Thymus (tissue), 11 donors: ENCODE measurements around the gene GMPR. TPM values are rescaled to one million over a fixed set of nuclear protein-coding genes. Genes with fewer than 3 reads are reported as not detected.
A peak's percentile ranks its signal among the peaks of the same experiment; 100 is the strongest.
"Not testable (repeated sequence)": the region's sequence is repeated elsewhere in the genome, so short reads cannot be mapped to it uniquely, and the experiment has no call there.

Source experiments
- DNase-seq, 9 donors: peaks; one replicate each; pipeline ENCODE4 v3.0.0-alpha.2; 2013; ENCODE audit warnings: low spot score in 9 of 9, low read depth in 6 of 9, missing footprints in 1 of 9
- H3K27ac ChIP-seq, 2 donors: one replicate each; pipeline ENCODE4 v1.5.1; 2013; ENCODE audit warnings: control low read depth in 1 of 2, low read depth in 1 of 2, low read length in 1 of 2, mild to moderate bottlenecking in 1 of 2, moderate library complexity in 1 of 2
- H3K27me3 ChIP-seq, 2 donors: one replicate each; pipeline ENCODE4 v1.5.1; 2013; ENCODE audit warnings: low read length in 1 of 2; ENCODE audit not compliant: control insufficient read depth in 2 of 2, insufficient read depth in 1 of 2
- H3K36me3 ChIP-seq, 2 donors: one replicate each; pipeline ENCODE4 v1.5.1; 2013; ENCODE audit warnings: low read length in 1 of 2, mild to moderate bottlenecking in 1 of 2, moderate library complexity in 1 of 2; ENCODE audit not compliant: control insufficient read depth in 2 of 2, insufficient read depth in 2 of 2
- H3K4me1 ChIP-seq, 2 donors: one replicate each; pipeline ENCODE4 v1.5.1; 2013; ENCODE audit warnings: low read length in 2 of 2; ENCODE audit not compliant: control insufficient read depth in 2 of 2, insufficient read depth in 2 of 2
- H3K4me3 ChIP-seq, 2 donors: one replicate each; pipeline ENCODE4 v1.5.1; 2013; ENCODE audit warnings: low read length in 2 of 2, control low read depth in 1 of 2, mild to moderate bottlenecking in 1 of 2
- H3K9me3 ChIP-seq, 2 donors: one replicate each; pipeline ENCODE4 v1.5.1; 2013; ENCODE audit warnings: low read length in 1 of 2, mild to moderate bottlenecking in 1 of 2; ENCODE audit not compliant: control insufficient read depth in 2 of 2, insufficient read depth in 1 of 2
- WGBS: extraction: QIAGEN DNeasy Blood & Tissue Kit; methylation state at CpG from one replicate; pipeline ENCODE4 v1.1.7; 2013; 5-methylcytosine and 5-hydroxymethylcytosine counted together
- polyA plus RNA-seq: library from polyadenylated mRNA; stranded (reverse); fragments of 200-250 nt; gene quantifications from one replicate; pipeline ENCODE4 v1.2.3, GENCODE V29; 2013
- total RNA-seq: library from RNA; stranded (reverse); fragments of 120-200 nt; gene quantifications from one replicate; pipeline ENCODE4 v1.2.4, GENCODE V29; 2013
- donor health status: healthy.

The GMPR gene
- total and polyA plus RNA-seq, 2 donors = 4.1 to 17.2 TPM

GRCh38 chr6:16262773-16263172 is 24.4 kb downstream of the GMPR start:
- 96% methylated on average over 12 of the region's 12 CpGs for WGBS
- not testable (repeated sequence) for H3K9me3 ChIP-seq, H3K4me3 ChIP-seq, H3K27me3 ChIP-seq, H3K36me3 ChIP-seq, H3K4me1 ChIP-seq, DNase-seq, H3K27ac ChIP-seq

GRCh38 chr6:16263464-16264099 is 25.2 kb downstream of the GMPR start:
- DNase-seq, H3K36me3 ChIP-seq, H3K27me3 ChIP-seq, H3K9me3 ChIP-seq, H3K4me1 ChIP-seq, H3K27ac ChIP-seq, H3K4me3 ChIP-seq: not testable (repeated sequence)
- WGBS = 95% methylated on average over 13 of the region's 13 CpGs

GRCh38 chr6:16264785-16265184 is 26.4 kb downstream of the GMPR start:
- no peaks in the 10 kb centered on the region for H3K9me3 ChIP-seq
- no peak overlapping the region for H3K27ac ChIP-seq
- no peaks in the 10 kb centered on the region for H3K27me3 ChIP-seq
- no peak overlapping the region for H3K4me3 ChIP-seq
- no peaks in the 10 kb centered on the region for H3K36me3 ChIP-seq
- WGBS = over 99% methylated on average over 2 of the region's 2 CpGs
- no peak for DNase-seq
- H3K4me1 ChIP-seq = no peaks in the 10 kb centered on the region

GRCh38 chr6:16265351-16266341 is 27.3 kb downstream of the GMPR start:
- no peaks in the 10 kb centered on the region for H3K27me3 ChIP-seq
- no peaks in the 10 kb centered on the region for H3K9me3 ChIP-seq
- no peaks in the 10 kb centered on the region for H3K36me3 ChIP-seq
- no peak overlapping the region for H3K27ac ChIP-seq
- H3K4me3 ChIP-seq = no peak overlapping the region
- 97% methylated on average over 31 of the region's 31 CpGs for WGBS
- no peaks in the 10 kb centered on the region for H3K4me1 ChIP-seq
- DNase-seq = no peak

- Histone ChIP-seq H3K27me3 (no peaks in the 10 kb centered on the region), H3K36me3 (no peaks in the 10 kb centered on the region), H3K9me3 (no peaks in the 10 kb centered on the region), H3K4me1 (no peaks in the 10 kb centered on the region), H3K4me3 (no peak overlapping the region), H3K27ac (no peak overlapping the region)
- 97% methylated on average over 23 of the region's 23 CpGs for WGBS
- no peak for DNase-seq
Observed at GRCh38 chr6:16267428-16268263, 29.3 kb downstream of the GMPR start.

GRCh38 chr6:16269442-16270070 is 31.2 kb downstream of the GMPR start:
- not testable (repeated sequence) for H3K9me3 ChIP-seq, H3K27ac ChIP-seq, DNase-seq, H3K4me3 ChIP-seq, H3K27me3 ChIP-seq, H3K36me3 ChIP-seq, H3K4me1 ChIP-seq
- 96% methylated on average over 7 of the region's 7 CpGs for WGBS

GRCh38 chr6:16270178-16270794 is 31.9 kb downstream of the GMPR start:
- DNase-seq = peak in 1 of 9 donors; percentile 20
- no peak overlapping the region for H3K4me3 ChIP-seq
- WGBS = 86% methylated on average over 5 of the region's 5 CpGs

GRCh38 chr6:16271428-16271827 is 33.0 kb downstream of the GMPR start:
- H3K27ac ChIP-seq = no peak overlapping the region
- no peak overlapping the region for H3K4me3 ChIP-seq
- H3K36me3 ChIP-seq = no peaks in the 10 kb centered on the region
- H3K9me3 ChIP-seq = no peaks in the 10 kb centered on the region
- no peak for DNase-seq
- H3K27me3 ChIP-seq = no peaks in the 10 kb centered on the region
- peaks cover 0 to 2% of the 10 kb centered on the region in 2 donors for H3K4me1 ChIP-seq
- 98% methylated on average over 5 of the region's 5 CpGs for WGBS

More at GRCh38 chr6:16270178-16270794, 31.9 kb downstream of the GMPR start:
- Histone ChIP-seq H3K27ac (no peak overlapping the region), H3K9me3 (no peaks in the 10 kb centered on the region), H3K4me1 (peaks cover 0 to 2% of the 10 kb centered on the region in 2 donors), H3K27me3 (no peaks in the 10 kb centered on the region), H3K36me3 (no peaks in the 10 kb centered on the region)
